Activated B cell treated with CpG ODN at 0.5 μM for 24 hours (primary cell): Measurements from ENCODE around the gene THAP8. TPM values are rescaled to one million over a fixed set of nuclear protein-coding genes. Genes with fewer than 3 reads are reported as not detected.

Experiments used
- ATAC-seq: fragments of 200-7000 bp; cut with Tn5 transposase; one replicate; pipeline ENCODE4 v1.10.0; 2021; ENCODE audit warnings: low read depth, mild to moderate bottlenecking, moderate library complexity
- CTCF ChIA-PET: fragments of 350-600 bp; sonication (Branson Sonifier 250); formaldehyde crosslinking; loops from one replicate; lab custom pipeline; 2021; ENCODE audit warnings: antibody characterized with exemption; lab: Charles Lee
- POLR2A ChIA-PET: fragments of 350-600 bp; sonication (Branson Sonifier 250); formaldehyde crosslinking; loops from one replicate; lab custom pipeline; 2021; ENCODE audit warnings: antibody characterized with exemption; lab: Charles Lee
- DNase-seq: peaks from one replicate; pipeline ENCODE4 v3.0.0; 2022
- H3K27ac Mint-ChIP-seq: one replicate; pipeline ENCODE4 v1.8.0; 2020; ENCODE audit warnings: mixed read lengths
- H3K27me3 Mint-ChIP-seq: one replicate; pipeline ENCODE4 v1.8.0; 2021; ENCODE audit warnings: mixed read lengths
- H3K36me3 Mint-ChIP-seq: one replicate; pipeline ENCODE4 v1.8.0; 2021; ENCODE audit warnings: low read depth, mixed read lengths
- H3K4me1 Mint-ChIP-seq: one replicate; pipeline ENCODE4 v1.8.0; 2021; ENCODE audit warnings: mixed read lengths
- H3K4me3 Mint-ChIP-seq: one replicate; pipeline ENCODE4 v1.8.0; 2020; ENCODE audit warnings: mild to moderate bottlenecking, mixed read lengths
- H3K9me3 Mint-ChIP-seq: one replicate; pipeline ENCODE4 v1.8.0; 2020; ENCODE audit warnings: mixed read lengths
- intact Hi-C: fragments of 100-400 bp; cut with micrococcal nuclease; formaldehyde crosslinking; loops from one replicate; pipeline ENCODE4 v1.15.1; 2024
- total RNA-seq: library from RNA; stranded (reverse); gene quantifications from 2 replicates; pipeline ENCODE4 v1.2.3, GENCODE V29; 2022
- TF ChIP-seq, protein P1 (sequence below): fragments of 200-600 bp; IDR thresholded peaks from one replicate; pipeline ENCODE4 v1.8.0; 2022; ENCODE audit warnings: antibody characterized with exemption, mild to moderate bottlenecking

THAP8 gene
- total RNA-seq, 1 donor from 2014 or later = 2.4 TPM

DNA sequence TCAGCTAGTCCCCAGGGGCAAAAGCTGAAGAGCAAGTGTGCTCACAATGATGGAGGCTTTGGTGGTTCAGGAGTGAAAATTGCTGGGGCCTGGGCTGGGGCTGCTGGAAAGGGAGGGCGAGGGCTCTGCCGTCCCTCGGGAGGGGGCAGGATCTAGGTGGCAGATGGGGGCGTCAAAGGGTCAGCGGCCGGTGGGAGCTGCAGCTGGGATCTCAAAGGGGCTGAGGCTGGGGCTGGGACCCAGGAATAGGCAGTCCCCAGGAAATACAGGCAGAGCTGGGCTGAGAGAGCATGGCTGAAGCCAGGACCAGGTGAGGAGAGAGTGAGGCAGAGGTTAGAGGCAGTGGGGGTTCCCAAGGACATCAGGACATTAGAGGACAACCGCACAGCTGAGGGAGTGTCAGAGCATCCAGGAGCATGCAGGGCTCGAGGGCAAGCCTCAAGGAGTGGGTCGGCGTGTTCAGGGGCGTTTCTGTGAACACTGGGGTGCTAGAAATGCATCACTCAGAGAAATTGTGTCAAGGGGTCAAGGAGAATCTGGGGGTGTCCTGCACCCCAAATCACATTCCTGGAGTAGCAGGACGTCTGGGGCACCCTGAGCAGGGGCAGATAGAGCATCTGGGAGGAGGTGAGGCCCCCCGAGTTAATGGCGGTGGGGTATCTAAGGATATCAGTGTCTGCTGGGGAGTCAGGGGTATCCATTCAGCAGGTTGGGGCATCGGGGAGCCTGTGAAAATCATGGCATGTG lies 44.3 kb downstream of the THAP8 start:
- DNase-seq = no peak
- no peaks in the 10 kb centered on the region for H3K9me3 Mint-ChIP-seq
- ChIA-PET POLR2A (interaction anchor here (0.5 kb wide), 1 partner anchor 589 kb away, joined by 3 read pairs; no protein-coding TSS in a partner anchor), CTCF (no interaction called here)
- TF ChIP-seq, protein P1, sequence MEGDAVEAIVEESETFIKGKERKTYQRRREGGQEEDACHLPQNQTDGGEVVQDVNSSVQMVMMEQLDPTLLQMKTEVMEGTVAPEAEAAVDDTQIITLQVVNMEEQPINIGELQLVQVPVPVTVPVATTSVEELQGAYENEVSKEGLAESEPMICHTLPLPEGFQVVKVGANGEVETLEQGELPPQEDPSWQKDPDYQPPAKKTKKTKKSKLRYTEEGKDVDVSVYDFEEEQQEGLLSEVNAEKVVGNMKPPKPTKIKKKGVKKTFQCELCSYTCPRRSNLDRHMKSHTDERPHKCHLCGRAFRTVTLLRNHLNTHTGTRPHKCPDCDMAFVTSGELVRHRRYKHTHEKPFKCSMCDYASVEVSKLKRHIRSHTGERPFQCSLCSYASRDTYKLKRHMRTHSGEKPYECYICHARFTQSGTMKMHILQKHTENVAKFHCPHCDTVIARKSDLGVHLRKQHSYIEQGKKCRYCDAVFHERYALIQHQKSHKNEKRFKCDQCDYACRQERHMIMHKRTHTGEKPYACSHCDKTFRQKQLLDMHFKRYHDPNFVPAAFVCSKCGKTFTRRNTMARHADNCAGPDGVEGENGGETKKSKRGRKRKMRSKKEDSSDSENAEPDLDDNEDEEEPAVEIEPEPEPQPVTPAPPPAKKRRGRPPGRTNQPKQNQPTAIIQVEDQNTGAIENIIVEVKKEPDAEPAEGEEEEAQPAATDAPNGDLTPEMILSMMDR = no peak
- H3K36me3 Mint-ChIP-seq = peaks cover 8% of the 10 kb centered on the region
- no peak overlapping the region for H3K27ac Mint-ChIP-seq
- H3K4me3 Mint-ChIP-seq = peak overlapping the region; percentile 66
- intact Hi-C loops = no loop called here
- no peaks in the 10 kb centered on the region for H3K27me3 Mint-ChIP-seq
- peaks cover 30% of the 10 kb centered on the region for H3K4me1 Mint-ChIP-seq
- ATAC-seq = no peak

DNA sequence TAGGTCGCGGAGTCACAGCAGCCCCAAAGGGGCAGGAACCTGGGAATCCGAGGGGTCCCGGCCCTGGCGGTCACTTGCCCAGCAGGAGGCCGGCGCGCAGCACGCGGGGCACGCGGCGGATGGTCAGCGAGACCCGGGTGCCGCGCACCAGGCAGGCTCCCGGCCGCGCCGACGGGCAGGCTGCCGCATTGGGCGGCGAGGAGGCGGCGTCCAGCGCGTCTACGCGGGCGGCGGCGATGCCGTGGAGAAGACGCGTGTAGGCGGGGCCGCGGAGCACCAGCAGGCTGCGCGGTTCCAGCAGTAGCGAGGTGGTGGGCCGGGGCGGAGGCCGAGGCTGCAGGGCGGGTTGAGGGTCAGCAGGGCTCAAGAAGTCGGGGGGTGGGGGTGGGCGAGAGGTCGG lies 44.9 kb downstream of the THAP8 start:
- peak overlapping the region; percentile 66 for H3K4me3 Mint-ChIP-seq
- H3K27ac Mint-ChIP-seq = no peak overlapping the region
- no peak for ATAC-seq
- H3K27me3 Mint-ChIP-seq = no peaks in the 10 kb centered on the region
- ChIA-PET POLR2A (interaction anchor here (0.5 kb wide), 1 partner anchor 589 kb away, joined by 3 read pairs; no protein-coding TSS in a partner anchor), CTCF (no interaction called here)
- peaks cover 6% of the 10 kb centered on the region for H3K36me3 Mint-ChIP-seq
- intact Hi-C loops = no loop called here
- H3K4me1 Mint-ChIP-seq = peaks cover 24% of the 10 kb centered on the region
- DNase-seq = peak; percentile 37
- TF ChIP-seq, protein P1 = no peak
- no peaks in the 10 kb centered on the region for H3K9me3 Mint-ChIP-seq

DNA sequence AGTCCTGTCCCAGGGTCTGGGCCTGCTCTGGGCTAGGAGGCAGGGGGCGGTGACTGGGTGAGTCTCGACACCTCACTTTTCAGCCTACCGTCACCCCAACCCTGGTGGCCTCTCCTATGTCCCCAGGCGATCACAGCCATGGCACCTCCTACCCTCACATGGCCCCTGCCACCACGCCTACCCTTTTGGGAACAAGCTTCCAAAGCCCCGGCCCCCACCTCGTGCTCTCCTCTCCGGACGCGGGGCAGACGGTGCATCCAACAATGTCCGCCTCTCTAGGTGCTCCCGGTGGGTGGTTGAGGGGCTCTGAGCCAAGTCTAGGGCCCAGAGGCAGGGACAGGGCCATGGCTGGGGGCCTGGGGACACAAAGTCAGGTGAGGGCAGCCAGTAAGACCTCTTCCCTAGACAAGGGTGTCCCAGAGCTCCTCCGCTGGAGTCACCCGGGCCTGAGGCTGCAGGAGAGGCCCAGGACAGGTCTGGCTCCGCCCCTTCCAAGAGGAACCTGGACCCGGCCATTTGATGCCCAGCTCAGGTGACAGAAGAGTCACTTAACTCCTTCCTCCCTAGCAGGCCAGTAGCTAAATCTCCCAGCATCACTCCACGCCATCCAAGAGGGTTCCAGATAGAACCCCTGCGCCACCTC lies 45.6 kb downstream of the THAP8 start, which contains the start of gene SYNE4:
Gene SYNE4, minus strand, starts transcription at position 478 of the 643 bp plus-strand sequence. Its CDS starts 132 bp downstream, at position 346.
- intact Hi-C loops = no loop called here
- H3K36me3 Mint-ChIP-seq = no peaks in the 10 kb centered on the region
- TF ChIP-seq, protein P1 = no peak
- no peaks in the 10 kb centered on the region for H3K9me3 Mint-ChIP-seq
- H3K27me3 Mint-ChIP-seq = no peaks in the 10 kb centered on the region
- DNase-seq (no peak), ATAC-seq (no peak)
- ChIA-PET CTCF (no interaction called here), POLR2A (no interaction called here)
- H3K4me3 Mint-ChIP-seq = peak within 1 kb of the TSS; percentile 66
- H3K27ac Mint-ChIP-seq = no peak within 1 kb of the TSS
- H3K4me1 Mint-ChIP-seq = peaks cover 17% of the 10 kb centered on the region

DNA sequence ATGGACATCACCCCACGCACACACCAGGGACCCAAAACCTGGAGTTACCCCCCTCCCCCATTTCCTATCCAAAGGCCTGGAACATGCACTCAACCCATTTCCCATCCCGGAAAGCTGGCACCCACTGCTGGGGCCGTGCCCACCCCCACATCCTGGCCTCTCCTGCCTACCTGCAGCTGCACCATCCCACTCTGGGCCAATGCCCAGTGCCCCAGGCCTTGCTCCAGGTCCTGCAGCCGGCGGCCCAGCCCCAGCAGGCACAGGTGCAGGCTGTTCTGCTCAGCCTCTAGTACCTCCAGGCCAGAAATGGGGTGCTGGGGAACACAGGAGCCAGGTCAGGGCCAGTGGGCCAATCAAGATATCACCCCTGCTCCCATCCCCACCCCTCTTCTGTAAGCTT lies 47.1 kb downstream of the THAP8 start:
- POLR2A ChIA-PET = no interaction called here
- CTCF ChIA-PET = no interaction called here
- intact Hi-C loops = no loop called here
- no peak for DNase-seq
- no peaks in the 10 kb centered on the region for H3K9me3 Mint-ChIP-seq
- H3K36me3 Mint-ChIP-seq = peaks cover 3% of the 10 kb centered on the region
- no peak for ATAC-seq
- H3K4me1 Mint-ChIP-seq = peaks cover 12% of the 10 kb centered on the region
- TF ChIP-seq, protein P1 = no peak
- H3K27me3 Mint-ChIP-seq = no peaks in the 10 kb centered on the region
- no peak overlapping the region for H3K4me3 Mint-ChIP-seq
- H3K27ac Mint-ChIP-seq = no peak overlapping the region

DNA sequence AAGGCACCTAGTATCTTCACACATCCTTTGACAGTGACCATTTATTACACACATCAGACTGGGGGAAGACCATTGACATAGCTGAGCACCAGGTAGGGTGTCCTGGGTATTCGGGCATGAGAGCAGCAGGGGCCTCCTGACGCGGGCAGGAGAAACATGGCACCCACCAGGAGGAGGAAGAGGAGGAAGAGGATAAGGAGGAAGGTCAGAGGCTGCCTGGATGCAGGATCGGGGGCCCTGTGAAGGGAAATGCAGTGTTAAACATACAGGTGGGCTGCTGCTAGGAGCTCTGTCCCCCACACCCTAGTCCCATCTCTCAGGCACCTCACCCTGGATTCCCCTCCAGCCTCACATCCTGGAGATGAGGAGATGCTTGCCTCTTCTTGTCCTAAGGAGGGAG lies 50.8 kb downstream of the THAP8 start:
- TF ChIP-seq, protein P1 = no peak
- ChIA-PET POLR2A (interaction anchor here (0.6 kb wide), 1 partner anchor 115 kb away, joined by 3 read pairs; no protein-coding TSS in a partner anchor), CTCF (no interaction called here)
- Mint-ChIP-seq H3K36me3 (peaks cover 19% of the 10 kb centered on the region), H3K4me3 (no peak overlapping the region), H3K4me1 (peaks cover 3% of the 10 kb centered on the region), H3K9me3 (no peaks in the 10 kb centered on the region), H3K27me3 (no peaks in the 10 kb centered on the region), H3K27ac (no peak overlapping the region)
- ATAC-seq (no peak), DNase-seq (no peak)
- intact Hi-C loops = no loop called here
